Motor neuron (in vitro differentiated cells): ENCODE results near the gene C11orf21. TPM values are rescaled to one million over a fixed set of nuclear protein-coding genes. Genes with fewer than 3 reads are reported as not detected.

Source experiments
- ATAC-seq, 8 experiments: fragments of 200-7000 bp; cut with Tn5 transposase; replicated peaks in 6 of 8; 2 replicates each; pipeline ENCODE4 v1.8.0; 2021; ENCODE audit warnings: mild to moderate bottlenecking in 8 of 8, moderate library complexity in 8 of 8
- H3K27ac ChIP-seq, 2 donors: fragments of 250-450 bp; sonication (Bioruptor Pico); 2 replicates each; pipeline ENCODE4 v1.9.0; 2021; ENCODE audit warnings: antibody characterized with exemption in 2 of 2, mild to moderate bottlenecking in 2 of 2, moderate library complexity in 1 of 2
- H3K4me1 ChIP-seq, 2 donors: fragments of 250-450 bp; sonication (Bioruptor Pico); replicated peaks in 1 of 2; 2 replicates each; pipeline ENCODE4 v1.6.1; 2021; ENCODE audit warnings: antibody characterized with exemption in 2 of 2, mild to moderate bottlenecking in 2 of 2, moderate library complexity in 1 of 2
- H3K4me3 ChIP-seq, 5 donors: fragments of 250-450 bp; sonication (Bioruptor Pico); 2 replicates each; pipeline ENCODE4 v1.9.0; 2021; ENCODE audit warnings: antibody characterized with exemption in 5 of 5, mild to moderate bottlenecking in 5 of 5, moderate library complexity in 4 of 5
- WGBS, 10 experiments: fragments of 450-650 bp; shearing (Covaris generic); methylation state at CpG; one replicate each; pipeline ENCODE4 v1.0.0; 2022; 5-methylcytosine and 5-hydroxymethylcytosine counted together
- in situ Hi-C, 9 experiments: fragments of 400-800 bp; cut with MboI; loops; one replicate each; pipeline ENCODE4 v1.15.0; 2021; ENCODE audit warnings: low sequenced_read_pairs in 9 of 9, low pct_unique_long_range_greater_than_20kb in 2 of 9; ENCODE audit not compliant: unreplicated experiment in 9 of 9
- total RNA-seq, 8 experiments: library from RNA; unstranded; fragments of 300-600 nt; gene quantifications; 2 replicates each; pipeline versions ENCODE4 v1.2.3 to v1.2.4, GENCODE V29; 2022

The C11orf21 gene
- total RNA-seq, 8 experiments from 2014 or later: 0.08 to 1.8 (median 0.38) TPM; not detected in 2

DNA sequence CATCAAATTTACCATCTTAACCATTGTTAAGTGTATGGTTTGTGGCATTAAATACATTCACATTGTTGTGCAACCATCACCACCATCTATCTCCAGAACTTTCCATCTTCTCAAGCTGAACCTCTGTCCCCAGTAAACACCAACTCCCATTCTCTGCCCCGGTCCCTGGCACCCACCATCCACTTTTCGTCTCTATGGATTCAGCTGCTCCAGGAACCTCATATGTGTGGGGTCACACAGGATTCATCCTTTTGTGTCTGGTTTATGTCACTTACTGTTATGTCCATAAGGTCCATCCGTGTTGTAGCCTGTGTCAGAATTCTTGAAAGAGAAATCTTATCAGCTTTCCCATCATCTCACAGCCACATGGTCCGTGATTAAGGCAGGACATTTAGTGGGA lies 16.4 kb upstream of the C11orf21 start:
- no peak overlapping the region for H3K4me3 ChIP-seq
- in situ Hi-C loops: loop anchor here in 1 of 9 experiments (25.0 kb wide), 1 partner anchor 94 kb away; the partner anchor contains the start of gene TSSC4
- H3K4me1 ChIP-seq: peaks cover 0 to 9% of the 10 kb centered on the region in 2 donors
- no peak overlapping the region for H3K27ac ChIP-seq
- WGBS, 10 experiments: 62 to 100% (median 88%) methylated on average over 1 to 4 of the region's 4 CpGs; no CpG with 5 or more reads in 5 of the 10 experiments
- ATAC-seq: no peak

DNA sequence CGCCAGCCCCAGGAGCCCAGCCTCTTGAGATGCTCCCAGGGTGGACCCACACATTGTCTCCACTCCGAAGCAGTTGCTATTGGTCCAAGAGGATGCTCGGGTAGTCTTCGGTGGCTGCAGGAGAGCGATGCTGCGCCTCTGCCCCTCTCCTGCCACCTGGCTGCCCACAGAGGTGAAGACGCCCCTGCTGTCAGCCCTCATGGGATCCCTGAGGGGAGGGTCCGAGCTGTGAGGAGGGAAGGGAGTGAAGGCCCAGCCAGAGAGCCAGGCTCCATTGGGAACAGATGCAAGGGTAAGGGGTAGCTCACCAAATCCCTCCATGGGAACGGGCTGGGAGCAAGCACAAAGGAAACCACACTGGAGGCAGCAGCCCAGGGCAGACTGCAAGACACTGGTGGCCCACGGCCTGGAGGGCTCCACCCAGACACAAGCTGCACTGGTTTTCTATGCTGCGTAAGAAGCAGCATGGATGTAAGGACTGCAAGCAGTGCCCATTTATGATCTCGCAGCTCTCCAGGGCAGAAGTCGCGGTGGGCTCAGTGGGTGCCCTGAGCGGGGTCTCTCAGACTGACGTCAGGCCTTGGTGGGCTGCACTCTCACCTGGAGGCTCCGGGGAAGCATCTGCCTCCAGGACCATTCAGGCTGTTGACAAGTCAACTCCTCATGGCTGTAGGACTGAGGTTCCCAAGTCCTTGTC lies 15.8 kb upstream of the C11orf21 start:
- peaks cover 0 to 9% of the 10 kb centered on the region in 2 donors for H3K4me1 ChIP-seq
- in situ Hi-C loops: loop anchor here in 1 of 9 experiments (25.0 kb wide), 1 partner anchor 95 kb away; the partner anchor contains the start of gene TSSC4
- no peak overlapping the region for H3K27ac ChIP-seq
- no peak for ATAC-seq
- H3K4me3 ChIP-seq: no peak overlapping the region
- 20 to 87% (median 53%) methylated on average over 2 to 5 of the region's 17 CpGs; no CpG with 5 or more reads in 6 of the 10 experiments for WGBS, 10 experiments

DNA sequence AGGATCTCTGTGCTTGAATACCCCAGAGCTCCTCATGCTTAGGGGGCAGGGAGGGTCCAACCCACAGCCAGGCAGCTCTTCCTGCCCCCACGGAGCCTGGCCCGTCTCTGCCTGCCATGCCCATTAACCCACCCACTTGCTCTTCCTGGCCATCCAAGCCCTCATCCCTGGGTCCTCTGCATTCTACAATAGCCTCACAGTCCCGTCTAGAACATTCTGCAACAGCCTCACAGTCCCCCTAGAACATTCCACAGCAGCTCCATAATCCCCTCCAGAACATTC lies 15.2 kb upstream of the C11orf21 start:
- in situ Hi-C loops: loop anchor here in 1 of 9 experiments (25.0 kb wide), 1 partner anchor 95 kb away; the partner anchor contains the start of gene TSSC4
- WGBS, 10 experiments: 40 to 50% (median 47%) methylated on average over 1 to 3 of the region's 3 CpGs; no CpG with 5 or more reads in 7 of the 10 experiments

DNA sequence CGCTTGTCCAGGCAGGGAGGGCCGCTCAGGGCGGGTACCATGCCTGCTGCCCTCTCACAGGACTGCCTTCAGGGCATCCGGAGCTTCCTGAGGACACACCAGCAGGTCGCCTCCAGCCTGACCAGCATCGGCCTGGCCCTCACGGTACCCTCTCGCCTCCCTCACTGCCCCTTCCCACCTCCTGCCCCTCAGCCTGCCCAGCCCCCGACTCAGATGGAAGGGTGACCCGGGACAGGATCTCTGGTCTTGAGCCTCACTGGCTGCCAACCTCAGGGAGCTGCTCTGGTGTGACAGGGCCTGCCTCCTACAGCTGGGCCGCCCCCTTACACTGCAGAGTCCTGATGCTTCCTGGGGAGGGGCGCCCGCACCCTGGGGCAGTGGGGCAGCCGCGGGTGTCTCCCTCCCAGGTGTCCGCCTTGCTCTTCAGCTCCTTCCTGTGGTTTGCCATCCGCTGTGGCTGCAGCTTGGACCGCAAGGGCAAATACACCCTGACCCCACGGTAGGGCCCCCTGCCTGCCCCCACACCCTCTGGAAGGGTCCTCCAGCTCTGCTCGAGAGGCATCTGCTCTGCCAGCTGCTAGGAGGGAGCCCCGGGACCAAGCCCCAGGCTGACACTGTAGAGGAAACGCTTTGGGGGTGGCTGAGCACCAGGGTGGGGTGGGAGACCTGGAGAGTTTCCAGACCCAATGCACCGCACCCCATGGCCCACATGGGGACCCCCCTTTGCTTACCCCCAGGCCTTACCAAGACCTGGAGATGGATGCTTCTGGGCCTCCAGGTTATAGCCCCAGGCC lies 14.6 kb upstream of the C11orf21 start:
- no peak overlapping the region for H3K27ac ChIP-seq
- in situ Hi-C loops: loop anchor here in 1 of 9 experiments (25.0 kb wide), 1 partner anchor 96 kb away; the partner anchor contains the start of gene TSSC4
- no peak for ATAC-seq

More for the DNA sequence above, 15.2 kb upstream of the C11orf21 start:
- no peak overlapping the region for H3K27ac ChIP-seq
- H3K4me1 ChIP-seq: peaks cover 0 to 9% of the 10 kb centered on the region in 2 donors
- no peak overlapping the region for H3K4me3 ChIP-seq
- ATAC-seq: no peak

DNA sequence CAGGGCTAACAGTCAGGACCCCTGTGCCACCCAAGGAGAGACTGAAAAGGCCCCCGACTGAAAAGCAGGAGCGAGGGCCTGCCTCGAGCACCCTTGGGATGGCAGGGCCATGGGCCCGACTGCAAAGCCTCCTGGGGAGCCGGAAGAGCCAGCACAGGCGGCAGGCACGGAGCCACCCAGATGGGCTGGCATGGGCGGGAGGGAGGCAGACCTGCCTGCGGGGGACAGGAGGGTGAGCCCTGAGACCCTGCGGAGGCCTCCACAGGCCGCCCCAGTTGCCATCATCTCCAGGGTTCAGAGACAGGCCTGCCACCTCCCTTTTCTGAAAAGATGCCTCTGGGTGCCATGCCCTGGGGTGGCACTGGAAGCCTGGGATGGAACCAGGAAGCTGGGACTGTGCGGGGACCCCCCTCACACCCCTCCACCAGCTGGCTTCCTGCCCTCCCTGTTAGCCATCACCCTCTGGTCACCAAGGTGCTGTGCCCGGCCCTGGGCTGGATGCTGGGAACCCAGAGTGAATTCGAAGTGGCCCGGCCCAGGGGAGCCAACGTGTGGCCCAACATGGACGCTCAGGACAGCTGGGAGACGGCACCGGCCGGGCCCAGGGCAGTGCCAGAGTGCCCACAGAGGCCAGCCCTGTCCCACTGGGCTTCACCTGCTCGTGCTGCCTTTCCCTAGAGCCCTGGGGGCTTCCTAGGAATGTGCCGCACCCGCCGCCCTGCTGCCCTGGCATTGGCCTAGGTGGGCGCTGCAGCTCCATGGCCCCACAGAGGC lies 13.9 kb upstream of the C11orf21 start:
- ATAC-seq: peak in 4 of 8 experiments; percentile 24 to 50 (median 33)
- in situ Hi-C loops: loop anchor here in 1 of 9 experiments (25.0 kb wide), 1 partner anchor 97 kb away; the partner anchor contains the start of gene TSSC4
- H3K4me1 ChIP-seq: peaks cover 0 to 9% of the 10 kb centered on the region in 2 donors
- 66 to 100% methylated on average over 1 to 4 of the region's 25 CpGs; no CpG with 5 or more reads in 8 of the 10 experiments for WGBS, 10 experiments
- no peak overlapping the region for H3K27ac ChIP-seq
- H3K4me3 ChIP-seq: no peak overlapping the region

More for the DNA sequence above, 14.6 kb upstream of the C11orf21 start:
- no peak overlapping the region for H3K4me3 ChIP-seq
- WGBS, 10 experiments: 70 to 100% (median 83%) methylated on average over 1 to 2 of the region's 23 CpGs; no CpG with 5 or more reads in 7 of the 10 experiments
- peaks cover 0 to 9% of the 10 kb centered on the region in 2 donors for H3K4me1 ChIP-seq

DNA sequence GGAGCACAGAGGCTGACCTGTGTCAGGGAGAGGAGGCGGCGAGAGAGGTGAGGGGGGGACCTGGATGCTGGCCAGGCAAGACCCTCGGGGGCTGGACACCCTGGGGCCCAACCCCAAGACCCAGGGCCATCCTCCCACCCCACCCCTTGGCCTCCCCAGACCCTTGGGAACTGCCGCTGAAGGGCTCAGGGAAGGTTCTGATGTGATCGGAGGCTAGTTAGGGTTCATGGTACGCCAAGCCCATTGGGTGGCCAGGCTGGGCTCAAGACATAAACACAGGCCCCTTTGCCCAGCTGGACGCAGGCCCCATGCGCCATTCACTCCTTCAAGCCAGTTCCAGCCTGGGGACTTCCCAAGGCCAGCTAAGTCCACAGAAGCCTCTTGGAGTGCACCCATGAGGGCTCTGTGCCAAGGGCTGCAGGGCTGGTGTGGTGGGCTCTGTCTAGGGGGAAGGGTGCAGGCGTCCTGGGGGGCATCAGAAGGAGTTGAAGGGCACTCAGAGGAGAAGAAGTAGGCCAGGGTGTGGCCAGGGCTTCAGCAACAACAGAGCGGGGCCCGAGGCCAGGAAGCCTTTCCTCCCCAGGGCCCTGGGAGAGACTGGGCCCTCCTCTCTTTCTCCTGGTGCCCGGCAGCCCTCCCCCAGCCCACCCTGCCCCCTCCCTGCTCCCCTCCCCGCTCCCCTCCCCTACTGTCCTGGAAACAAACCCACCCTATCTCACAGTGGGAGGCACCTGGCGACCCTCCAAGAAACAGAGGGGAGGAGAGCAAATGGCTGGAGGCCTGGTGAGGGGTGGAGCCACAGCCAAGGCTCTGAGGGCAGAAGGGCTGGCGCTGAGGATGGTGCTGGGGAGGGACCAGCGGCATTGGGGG lies 13.0 kb upstream of the C11orf21 start:
- in situ Hi-C loops: loop anchor here in 1 of 9 experiments (25.0 kb wide), 1 partner anchor 98 kb away; the partner anchor contains the start of gene TSSC4
- Histone ChIP-seq H3K4me1 (peaks cover 0 to 9% of the 10 kb centered on the region in 2 donors), H3K4me3 (no peak overlapping the region), H3K27ac (no peak overlapping the region)
- 80 to 100% methylated on average over 1 to 2 of the region's 16 CpGs; no CpG with 5 or more reads in 8 of the 10 experiments for WGBS, 10 experiments
- ATAC-seq: peak; percentile 7 to 88 (median 67)

DNA sequence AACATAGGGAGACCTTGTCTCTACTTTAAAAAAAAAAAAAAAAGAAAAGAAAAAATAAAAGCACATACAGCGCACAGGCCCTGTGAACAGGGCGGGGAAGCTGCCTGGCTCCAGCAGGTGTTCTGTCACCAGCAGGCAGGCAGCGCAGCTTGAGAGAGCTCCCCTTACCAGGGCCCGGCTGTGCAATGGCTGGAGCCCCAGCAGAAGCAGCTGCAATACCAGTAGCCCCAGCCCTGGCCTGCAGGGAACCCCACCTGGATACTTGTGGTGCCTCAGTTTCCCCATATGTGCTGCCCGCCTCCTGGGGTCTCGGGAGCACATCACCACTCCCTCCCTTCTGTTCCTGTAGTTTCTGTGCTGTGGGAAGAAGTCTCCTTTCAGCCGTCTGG lies 12.4 kb upstream of the C11orf21 start:
- 60 to 100% (median 100%) methylated on average over 1 to 6 of the region's 7 CpGs; no CpG with 5 or more reads in 4 of the 10 experiments for WGBS, 10 experiments
- ATAC-seq: no peak
- no peak overlapping the region for H3K27ac ChIP-seq
- peaks cover 0 to 9% of the 10 kb centered on the region in 2 donors for H3K4me1 ChIP-seq
- in situ Hi-C loops: loop anchor here in 1 of 9 experiments (25.0 kb wide), 1 partner anchor 98 kb away; the partner anchor contains the start of gene TSSC4
- H3K4me3 ChIP-seq: no peak overlapping the region

DNA sequence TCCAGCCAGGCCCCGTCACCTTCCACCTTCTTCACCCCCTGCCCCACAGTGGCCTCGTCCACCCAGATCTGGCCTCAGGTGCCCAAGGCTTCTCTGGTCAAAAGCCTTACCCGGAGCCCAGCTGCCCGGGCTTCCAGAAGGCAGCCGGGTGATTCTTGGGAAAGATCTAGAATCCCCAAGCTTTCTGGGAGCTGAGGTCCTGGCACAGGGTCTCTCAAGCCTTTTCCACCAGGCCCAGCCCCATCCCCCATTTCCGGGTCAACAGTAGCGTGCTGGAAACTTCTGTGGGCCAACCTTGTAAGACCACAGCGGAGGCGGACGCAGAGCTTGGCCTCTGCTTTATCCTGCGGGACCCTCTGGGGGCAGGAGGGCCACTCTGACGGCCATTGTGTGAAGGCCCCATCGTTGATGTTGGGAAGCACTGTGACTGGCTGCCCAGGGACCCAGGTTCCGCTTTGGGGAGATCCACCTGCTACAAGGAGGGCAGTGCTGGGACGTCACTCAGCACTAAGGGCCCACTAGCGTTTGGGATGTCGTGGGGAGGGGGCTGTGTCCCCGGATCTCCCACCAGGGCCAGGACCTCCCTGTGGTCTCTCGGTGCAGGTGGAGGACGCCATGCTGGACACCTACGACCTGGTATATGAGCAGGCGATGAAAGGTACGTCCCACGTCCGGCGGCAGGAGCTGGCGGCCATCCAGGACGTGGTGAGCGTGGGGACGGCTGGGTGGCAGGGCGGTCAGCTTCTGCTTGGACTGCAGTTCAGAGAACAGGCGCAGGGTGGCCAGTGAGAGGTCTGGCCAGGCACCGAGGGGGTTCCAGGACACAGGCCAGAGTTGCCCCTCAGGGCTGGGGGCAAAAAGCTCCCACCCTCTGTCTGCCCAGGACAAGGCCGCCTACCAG lies 11.6 kb upstream of the C11orf21 start:
- WGBS, 10 experiments: 60 to 100% (median 87%) methylated on average over 1 to 12 of the region's 34 CpGs; no CpG with 5 or more reads in 2 of the 10 experiments
- Histone ChIP-seq H3K4me3 (no peak overlapping the region), H3K4me1 (peaks cover 0 to 9% of the 10 kb centered on the region in 2 donors), H3K27ac (no peak overlapping the region)
- no peak for ATAC-seq
- in situ Hi-C loops: loop anchor here in 1 of 9 experiments (25.0 kb wide), 1 partner anchor 99 kb away; the partner anchor contains the start of gene TSSC4

DNA sequence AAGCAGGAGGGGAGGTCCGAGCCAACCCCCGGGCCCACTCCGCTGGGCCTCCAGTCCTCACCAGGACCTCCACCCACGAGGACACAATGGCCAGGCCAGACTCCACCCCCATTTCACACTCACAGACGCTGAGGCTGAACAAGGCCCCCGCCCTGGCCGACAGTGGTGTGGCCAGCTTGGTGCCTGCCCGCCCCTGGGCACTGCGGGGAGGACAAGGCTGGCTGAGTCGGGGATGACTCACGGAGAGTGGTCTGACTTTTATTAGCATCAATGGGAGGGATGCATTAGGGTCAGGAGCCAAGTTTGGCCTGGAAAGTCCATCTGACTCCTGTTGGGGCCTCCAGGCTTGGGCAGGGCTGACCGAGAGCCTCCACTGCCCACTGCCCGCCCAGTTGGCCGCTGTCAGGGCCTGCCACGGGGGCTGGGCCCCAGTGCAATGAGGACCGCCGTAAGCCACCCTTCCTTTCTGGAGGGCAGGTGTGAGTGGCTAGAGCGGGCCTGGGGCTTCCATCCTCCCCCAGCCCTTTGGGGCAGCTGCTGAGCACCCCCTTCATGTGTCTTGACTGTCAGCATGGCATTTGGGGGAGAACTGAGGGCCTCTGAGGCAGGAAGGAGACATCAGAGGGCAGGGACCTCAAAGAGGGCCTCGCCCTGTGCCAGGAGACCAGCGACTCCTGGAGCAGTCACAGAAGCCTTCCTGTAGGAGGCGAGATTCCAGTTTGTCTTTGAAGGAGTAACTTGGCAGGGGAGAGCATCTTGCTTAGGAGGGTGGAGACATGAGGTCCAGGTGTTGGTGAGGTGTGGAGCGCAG lies 10.7 kb upstream of the C11orf21 start:
- Histone ChIP-seq H3K4me3 (no peak overlapping the region), H3K4me1 (peaks cover 0 to 9% of the 10 kb centered on the region in 2 donors), H3K27ac (no peak overlapping the region)
- peak in 7 of 8 experiments; percentile 13 to 79 (median 46) for ATAC-seq
- 7 to 58% (median 44%) methylated on average over 1 to 5 of the region's 22 CpGs; no CpG with 5 or more reads in 6 of the 10 experiments for WGBS, 10 experiments
- in situ Hi-C loops: loop anchor here in 1 of 9 experiments (25.0 kb wide), 1 partner anchor 100 kb away; the partner anchor contains the start of gene TSSC4
